Hepatocyte (in vitro differentiated cells): Measurements from ENCODE around the gene PHOX2A. TPM values are rescaled to one million over a fixed set of nuclear protein-coding genes. Genes with fewer than 3 reads are reported as not detected.

ENCODE experiments used
- DNase-seq: peaks from one replicate; pipeline ENCODE4 v3.0.0-alpha.2; 2016; ENCODE audit warnings: low spot score
- H2AFZ ChIP-seq: fragments of 200-600 bp; sonication (generic); 2 replicates; pipeline ENCODE4 v1.6.0; 2016; ENCODE audit warnings: antibody characterized with exemption, mild to moderate bottlenecking
- H3K27ac ChIP-seq: fragments of 200-600 bp; sonication (generic); 2 replicates; pipeline ENCODE4 v1.5.1; 2016; ENCODE audit warnings: mild to moderate bottlenecking
- H3K27me3 ChIP-seq: fragments of 200-600 bp; sonication (generic); 2 replicates; pipeline ENCODE4 v1.6.1; 2016
- H3K36me3 ChIP-seq: fragments of 200-600 bp; sonication (generic); replicated peaks from 2 replicates; pipeline ENCODE4 v1.5.1; 2016; ENCODE audit warnings: low read depth; ENCODE audit not compliant: insufficient read depth
- H3K4me1 ChIP-seq: fragments of 200-600 bp; sonication (generic); 2 replicates; pipeline ENCODE4 v1.5.1; 2016; ENCODE audit warnings: mild to moderate bottlenecking, moderate library complexity; ENCODE audit not compliant: insufficient read depth
- H3K4me2 ChIP-seq: fragments of 200-600 bp; sonication (generic); 2 replicates; pipeline ENCODE4 v1.6.0; 2016
- H3K4me3 ChIP-seq: fragments of 200-600 bp; sonication (generic); 2 replicates; pipeline ENCODE4 v1.5.1; 2016; ENCODE audit warnings: mild to moderate bottlenecking
- H3K79me2 ChIP-seq: fragments of 200-600 bp; sonication (generic); 2 replicates; pipeline ENCODE4 v1.6.0; 2017; ENCODE audit warnings: mild to moderate bottlenecking
- H3K9me2 ChIP-seq: fragments of 200-600 bp; sonication (generic); replicated peaks from 2 replicates; pipeline ENCODE4 v1.6.0; 2017; ENCODE audit warnings: mild to moderate bottlenecking; ENCODE audit not compliant: insufficient read depth
- H3K9me3 ChIP-seq: fragments of 200-600 bp; sonication (generic); 2 replicates; pipeline ENCODE4 v1.5.1; 2016; ENCODE audit warnings: low read depth, mild to moderate bottlenecking
- H4K20me1 ChIP-seq: fragments of 200-600 bp; sonication (generic); 2 replicates; pipeline ENCODE4 v1.6.0; 2016; ENCODE audit warnings: mild to moderate bottlenecking; ENCODE audit not compliant: insufficient read depth, poor library complexity, severe bottlenecking
- CTCF ChIP-seq: fragments of 200-600 bp; sonication (generic); IDR thresholded peaks from 2 replicates; pipeline ENCODE4 v1.5.1; 2016; ENCODE audit warnings: antibody characterized with exemption, mild to moderate bottlenecking; ENCODE audit not compliant: poor library complexity
- EZH2 ChIP-seq: fragments of 200-600 bp; sonication (generic); IDR thresholded peaks from 2 replicates; pipeline ENCODE4 v1.6.1; 2016; ENCODE audit warnings: antibody characterized with exemption, mild to moderate bottlenecking, borderline replicate concordance
- EZH2phosphoT487 ChIP-seq: fragments of 200-600 bp; sonication (generic); IDR thresholded peaks from one replicate; pipeline ENCODE4 v1.6.1; 2018; ENCODE audit warnings: antibody characterized with exemption, mild to moderate bottlenecking, low read depth, moderate library complexity; ENCODE audit not compliant: unreplicated experiment, severe bottlenecking
- WGBS: methylation state at CpG from one replicate; pipeline ENCODE4 v1.1.6; 2016; ENCODE audit warnings: low lambda C conversion rate; ENCODE audit errors: missing lambda C conversion rate; 5-methylcytosine and 5-hydroxymethylcytosine counted together
- polyA plus RNA-seq: library from polyadenylated mRNA; unstranded; fragments of >200 nt; fragmentation: Nextera tagmentation; extraction: Ambion mirVana; gene quantifications from 2 replicates; pipeline ENCODE4 v1.2.1, GENCODE V29; 2016
- total RNA-seq: library from RNA; depleted of rRNA; stranded (reverse); fragments of >200 nt; gene quantifications from 2 replicates; pipeline ENCODE4 v1.2.3, GENCODE V29; 2014

Gene PHOX2A
- total and polyA plus RNA-seq, 2 experiments from 2014 or later, result not detected

DNA sequence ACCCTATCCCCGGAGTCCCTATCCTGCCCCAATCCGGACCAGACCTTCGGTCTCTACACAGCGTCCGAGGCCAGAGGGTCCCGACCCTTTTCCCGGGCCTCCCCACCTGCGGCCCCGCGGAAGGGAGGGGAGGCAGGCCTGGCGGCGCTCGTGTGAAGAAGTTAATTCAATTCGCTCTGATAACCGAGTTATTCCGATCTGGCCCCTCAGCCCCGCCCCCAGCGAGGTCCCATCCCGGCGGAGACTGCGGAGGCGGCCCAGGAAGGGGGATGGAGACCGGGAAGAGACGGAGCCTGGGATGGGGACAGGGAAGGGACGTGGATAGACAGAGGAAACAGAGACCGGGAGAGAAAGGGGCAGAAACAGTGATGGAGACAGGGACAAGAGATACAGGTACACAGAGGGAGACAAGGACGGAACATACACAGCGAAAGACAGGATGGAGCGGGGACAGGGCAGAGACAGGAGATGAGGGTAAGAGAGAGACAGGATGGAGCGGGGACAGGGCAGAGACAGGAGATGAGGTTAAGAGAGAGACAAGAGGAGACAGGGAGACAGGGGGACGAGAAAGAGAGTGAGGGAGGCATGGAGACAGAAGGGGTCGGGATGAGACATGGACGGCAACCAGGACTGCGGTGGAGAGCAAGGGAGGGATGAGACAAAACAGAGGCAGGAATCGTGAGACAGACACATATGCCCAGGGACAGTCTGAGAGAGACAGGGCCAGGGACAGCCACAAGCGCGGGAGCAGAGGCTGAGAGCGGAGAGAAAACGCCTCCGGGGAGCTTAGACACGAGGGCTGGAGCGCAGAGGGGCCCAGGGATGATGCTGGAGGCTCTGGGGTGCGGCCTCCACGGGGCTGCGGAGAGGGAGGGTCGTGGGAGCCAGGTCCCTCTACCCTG is 636 bp upstream of the PHOX2A start:
- H3K27me3 ChIP-seq, result peaks cover 88% of the 10 kb centered on the region
- no peak overlapping the region for H3K27ac ChIP-seq
- no peaks in the 10 kb centered on the region for H3K9me3 ChIP-seq
- no peaks in the 10 kb centered on the region for H3K79me2 ChIP-seq
- H4K20me1 ChIP-seq, result no peaks in the 10 kb centered on the region
- no peak for DNase-seq
- H3K36me3 ChIP-seq, result no peaks in the 10 kb centered on the region
- peak; percentile 69 for TF ChIP-seq EZH2phosphoT487
- TF ChIP-seq EZH2, result peak; percentile 100
- no peak for TF ChIP-seq CTCF
- H3K4me1 ChIP-seq, result peaks cover 18% of the 10 kb centered on the region
- H3K4me2 ChIP-seq, result peak overlapping the region; percentile 84
- H2AFZ ChIP-seq, result peak overlapping the region; percentile 19
- no peaks in the 10 kb centered on the region for H3K9me2 ChIP-seq
- WGBS, result 3% methylated on average over 30 of the region's 46 CpGs
- H3K4me3 ChIP-seq, result no peak overlapping the region

DNA sequence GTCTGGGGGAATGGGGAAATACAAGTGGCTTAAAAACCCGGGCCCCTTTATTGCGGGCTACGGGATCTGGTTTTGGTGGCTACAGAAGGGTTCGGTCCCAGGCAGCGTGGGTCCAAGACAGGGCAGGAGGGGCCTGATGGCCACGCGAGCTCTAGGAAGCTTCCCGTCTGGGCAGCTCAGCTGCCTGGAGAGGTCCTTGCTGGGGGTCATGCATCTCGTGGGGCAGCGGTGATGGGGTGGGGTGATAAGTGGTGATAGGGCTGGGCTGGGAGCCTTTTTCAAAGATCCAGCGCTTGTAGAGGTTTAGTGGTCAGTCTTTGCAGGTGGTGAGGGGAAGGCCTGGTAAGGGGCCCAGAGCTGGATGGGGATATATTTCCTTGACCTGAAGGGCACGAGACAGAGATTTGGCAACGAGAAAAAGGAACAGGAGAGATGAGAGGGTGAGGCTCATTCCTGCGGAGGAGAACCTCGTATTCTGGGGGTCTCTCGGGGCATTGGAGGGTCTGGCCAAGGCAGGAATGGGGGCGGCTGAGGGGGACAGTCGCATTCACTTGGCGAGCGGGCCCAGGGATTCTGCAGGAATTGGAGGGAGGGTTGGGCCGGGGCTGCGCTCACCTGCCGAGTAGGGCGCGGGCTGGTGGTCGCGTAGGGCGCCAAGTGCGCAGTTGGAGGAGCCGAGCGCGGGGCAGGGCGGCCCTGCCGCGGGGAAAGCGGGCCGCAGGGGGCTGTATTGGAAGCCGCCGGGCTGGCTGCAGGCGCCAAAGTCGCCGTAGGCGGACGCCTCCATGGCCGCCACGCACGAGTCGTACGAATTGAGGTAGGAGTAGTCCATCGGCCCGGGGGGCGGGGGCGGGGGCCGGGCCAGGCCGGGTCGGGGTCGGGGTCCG is 560 bp downstream of the PHOX2A start:
- Histone ChIP-seq H3K27ac (no peak overlapping the region), H4K20me1 (peaks cover 2% of the 10 kb centered on the region), H2AFZ (peak overlapping the region; percentile 19), H3K9me2 (no peaks in the 10 kb centered on the region), H3K36me3 (no peaks in the 10 kb centered on the region), H3K4me1 (peaks cover 24% of the 10 kb centered on the region), H3K27me3 (peaks cover 92% of the 10 kb centered on the region), H3K4me3 (no peak overlapping the region), H3K9me3 (no peaks in the 10 kb centered on the region), H3K79me2 (no peaks in the 10 kb centered on the region), H3K4me2 (peak overlapping the region; percentile 84)
- peak; percentile 2 for TF ChIP-seq EZH2phosphoT487
- TF ChIP-seq CTCF, result no peak
- TF ChIP-seq EZH2, result no peak
- WGBS, result 54% methylated on average over 20 of the region's 58 CpGs
- DNase-seq, result no peak

DNA sequence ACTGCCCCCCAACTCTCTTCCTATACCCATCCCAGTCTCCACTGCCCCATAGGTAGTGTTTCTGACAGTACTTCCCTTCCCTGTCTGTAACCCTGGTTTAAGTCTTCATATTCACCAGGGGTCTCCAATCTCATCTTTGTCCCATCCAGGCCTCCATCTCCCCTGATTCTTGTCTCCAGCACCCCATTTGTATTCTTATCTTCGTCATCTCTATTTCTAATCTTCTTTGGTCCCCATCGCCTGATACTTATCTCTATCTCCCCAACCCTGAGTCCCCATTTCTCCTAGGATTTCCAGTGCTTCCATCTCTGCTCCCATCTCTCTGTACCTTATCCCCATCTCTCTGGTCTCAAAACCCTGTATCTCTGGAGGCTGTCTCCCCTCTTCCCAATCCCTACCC is 1.8 kb downstream of the PHOX2A start:
- Histone ChIP-seq H3K79me2 (no peaks in the 10 kb centered on the region), H3K4me3 (no peak overlapping the region), H3K9me3 (no peaks in the 10 kb centered on the region), H3K9me2 (no peaks in the 10 kb centered on the region), H2AFZ (no peak overlapping the region), H3K4me1 (peaks cover 24% of the 10 kb centered on the region), H4K20me1 (peaks cover 7% of the 10 kb centered on the region), H3K27me3 (peaks cover 85% of the 10 kb centered on the region), H3K4me2 (no peak overlapping the region), H3K36me3 (no peaks in the 10 kb centered on the region), H3K27ac (no peak overlapping the region)
- 96% methylated on average over 2 of the region's 2 CpGs for WGBS
- no peak for DNase-seq
- TF ChIP-seq EZH2phosphoT487 (no peak), CTCF (no peak), EZH2 (no peak)
